KMS-11 (cell line): ENCODE measurements around the gene NR2F1-AS1.

Experiments used
- H2AFZ ChIP-seq: fragments of 200-600 bp; sonication (generic); 2 replicates; pipeline ENCODE4 v1.6.1; 2016; ENCODE audit warnings: antibody characterized with exemption, mixed run types, low read depth
- H3K27ac ChIP-seq: fragments of 200-600 bp; sonication (generic); 2 replicates; pipeline ENCODE4 v1.6.1; 2016; ENCODE audit warnings: mild to moderate bottlenecking, mixed run types
- H3K27me3 ChIP-seq: fragments of 200-600 bp; sonication (generic); 2 replicates; pipeline ENCODE4 v1.6.1; 2017; ENCODE audit warnings: mild to moderate bottlenecking, low read depth, mixed run types, moderate library complexity; ENCODE audit not compliant: insufficient read depth
- H3K36me3 ChIP-seq: fragments of 200-600 bp; sonication (generic); 2 replicates; pipeline ENCODE4 v1.6.1; 2017; ENCODE audit warnings: mild to moderate bottlenecking, mixed run types; ENCODE audit not compliant: insufficient read depth
- H3K4me1 ChIP-seq: fragments of 200-600 bp; sonication (generic); 2 replicates; pipeline ENCODE4 v1.6.1; 2016; ENCODE audit warnings: mild to moderate bottlenecking, low read depth, mixed run types; ENCODE audit not compliant: poor library complexity, severe bottlenecking
- H3K4me2 ChIP-seq: fragments of 200-600 bp; sonication (generic); 2 replicates; pipeline ENCODE4 v1.7.0; 2016; ENCODE audit warnings: mild to moderate bottlenecking, mixed run types
- H3K4me3 ChIP-seq: fragments of 200-600 bp; sonication (generic); IDR thresholded peaks from 2 replicates; pipeline ENCODE4 v1.6.1; 2017; ENCODE audit warnings: low read depth, low read length, mixed read lengths; ENCODE audit not compliant: insufficient read depth
- H3K79me2 ChIP-seq: fragments of 200-600 bp; sonication (generic); 2 replicates; pipeline ENCODE4 v1.6.1; 2016; ENCODE audit warnings: low read depth, mixed run types; ENCODE audit not compliant: insufficient read depth
- H3K9ac ChIP-seq: fragments of 200-600 bp; sonication (generic); 2 replicates; pipeline ENCODE4 v1.6.1; 2016; ENCODE audit warnings: mild to moderate bottlenecking, mixed run types
- H4K20me1 ChIP-seq: fragments of 200-600 bp; sonication (generic); 2 replicates; pipeline ENCODE4 v1.6.1; 2016; ENCODE audit warnings: mild to moderate bottlenecking, mixed run types; ENCODE audit not compliant: insufficient read depth
- TF ChIP-seq, protein P1 (sequence below): fragments of 200-600 bp; sonication (generic); conservative IDR thresholded peaks from 2 replicates; pipeline ENCODE4 v1.6.1; 2017; ENCODE audit warnings: low read depth, mild to moderate bottlenecking, antibody characterized with exemption, low read length, moderate library complexity, mixed read lengths

The NR2F1-AS1 gene

DNA sequence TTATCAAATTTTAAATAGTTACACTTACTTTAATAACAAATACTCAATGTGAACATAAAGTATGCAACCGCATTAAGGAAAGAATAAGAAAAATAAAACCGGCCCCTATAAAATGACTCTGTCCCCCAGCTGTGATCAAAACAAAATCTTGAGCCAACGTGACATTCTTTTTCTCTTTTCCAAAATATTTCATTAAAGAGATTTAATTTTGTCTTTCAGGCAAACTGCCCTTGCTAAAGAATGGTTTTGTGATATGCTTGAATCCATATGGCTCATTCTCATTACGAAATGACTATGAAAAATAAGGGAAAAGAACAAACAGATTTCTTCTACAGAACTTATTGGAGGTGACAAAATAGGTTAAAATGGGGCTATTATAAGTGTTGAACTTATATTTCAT is 197.0 kb downstream of the NR2F1-AS1 start:
- no peak overlapping the region for H3K4me3 ChIP-seq
- peaks cover 22% of the 10 kb centered on the region for H3K4me1 ChIP-seq
- no peak overlapping the region for H3K27ac ChIP-seq
- H3K4me2 ChIP-seq, result no peak overlapping the region
- H3K27me3 ChIP-seq, result no peaks in the 10 kb centered on the region
- TF ChIP-seq, protein P1, sequence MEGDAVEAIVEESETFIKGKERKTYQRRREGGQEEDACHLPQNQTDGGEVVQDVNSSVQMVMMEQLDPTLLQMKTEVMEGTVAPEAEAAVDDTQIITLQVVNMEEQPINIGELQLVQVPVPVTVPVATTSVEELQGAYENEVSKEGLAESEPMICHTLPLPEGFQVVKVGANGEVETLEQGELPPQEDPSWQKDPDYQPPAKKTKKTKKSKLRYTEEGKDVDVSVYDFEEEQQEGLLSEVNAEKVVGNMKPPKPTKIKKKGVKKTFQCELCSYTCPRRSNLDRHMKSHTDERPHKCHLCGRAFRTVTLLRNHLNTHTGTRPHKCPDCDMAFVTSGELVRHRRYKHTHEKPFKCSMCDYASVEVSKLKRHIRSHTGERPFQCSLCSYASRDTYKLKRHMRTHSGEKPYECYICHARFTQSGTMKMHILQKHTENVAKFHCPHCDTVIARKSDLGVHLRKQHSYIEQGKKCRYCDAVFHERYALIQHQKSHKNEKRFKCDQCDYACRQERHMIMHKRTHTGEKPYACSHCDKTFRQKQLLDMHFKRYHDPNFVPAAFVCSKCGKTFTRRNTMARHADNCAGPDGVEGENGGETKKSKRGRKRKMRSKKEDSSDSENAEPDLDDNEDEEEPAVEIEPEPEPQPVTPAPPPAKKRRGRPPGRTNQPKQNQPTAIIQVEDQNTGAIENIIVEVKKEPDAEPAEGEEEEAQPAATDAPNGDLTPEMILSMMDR, result no peak
- no peaks in the 10 kb centered on the region for H3K36me3 ChIP-seq
- H3K9ac ChIP-seq, result no peak overlapping the region
- no peaks in the 10 kb centered on the region for H4K20me1 ChIP-seq
- H2AFZ ChIP-seq, result no peak overlapping the region
- no peaks in the 10 kb centered on the region for H3K79me2 ChIP-seq

GRCh38 chr5:93382188-93382825 is 198.7 kb downstream of the NR2F1-AS1 start:
- Histone ChIP-seq H3K4me1 (peaks cover 22% of the 10 kb centered on the region), H3K36me3 (no peaks in the 10 kb centered on the region), H3K4me3 (no peak overlapping the region), H3K27me3 (no peaks in the 10 kb centered on the region), H3K27ac (no peak overlapping the region), H3K9ac (no peak overlapping the region), H3K79me2 (no peaks in the 10 kb centered on the region), H4K20me1 (no peaks in the 10 kb centered on the region), H2AFZ (no peak overlapping the region), H3K4me2 (no peak overlapping the region)
- TF ChIP-seq, protein P1, result no peak

GRCh38 chr5:93381057-93381456 is 200.0 kb downstream of the NR2F1-AS1 start:
- Histone ChIP-seq H3K4me3 (no peak overlapping the region), H3K4me2 (no peak overlapping the region), H3K27me3 (no peaks in the 10 kb centered on the region), H3K4me1 (peaks cover 13% of the 10 kb centered on the region), H3K36me3 (no peaks in the 10 kb centered on the region), H2AFZ (no peak overlapping the region), H3K79me2 (no peaks in the 10 kb centered on the region), H4K20me1 (no peaks in the 10 kb centered on the region), H3K9ac (no peak overlapping the region), H3K27ac (no peak overlapping the region)
- TF ChIP-seq, protein P1, result no peak

- Histone ChIP-seq H3K4me3 (no peak overlapping the region), H3K27ac (no peak overlapping the region), H3K36me3 (no peaks in the 10 kb centered on the region), H2AFZ (no peak overlapping the region), H4K20me1 (no peaks in the 10 kb centered on the region), H3K9ac (no peak overlapping the region), H3K79me2 (no peaks in the 10 kb centered on the region), H3K4me1 (no peaks in the 10 kb centered on the region), H3K4me2 (no peak overlapping the region), H3K27me3 (no peaks in the 10 kb centered on the region)
- TF ChIP-seq, protein P1, result no peak
These were observed 202.9 kb downstream of the NR2F1-AS1 start for GRCh38 chr5:93378073-93378472.
